ENCODE results near the gene RNASE7.

Gene RNASE7

GRCh38 chr14:21077672-21078071, 35.5 kb downstream of the RNASE7 start:
- DNase-seq (ENCODE audit: low read depth): no peak
- TF ChIP-seq, protein P1, sequence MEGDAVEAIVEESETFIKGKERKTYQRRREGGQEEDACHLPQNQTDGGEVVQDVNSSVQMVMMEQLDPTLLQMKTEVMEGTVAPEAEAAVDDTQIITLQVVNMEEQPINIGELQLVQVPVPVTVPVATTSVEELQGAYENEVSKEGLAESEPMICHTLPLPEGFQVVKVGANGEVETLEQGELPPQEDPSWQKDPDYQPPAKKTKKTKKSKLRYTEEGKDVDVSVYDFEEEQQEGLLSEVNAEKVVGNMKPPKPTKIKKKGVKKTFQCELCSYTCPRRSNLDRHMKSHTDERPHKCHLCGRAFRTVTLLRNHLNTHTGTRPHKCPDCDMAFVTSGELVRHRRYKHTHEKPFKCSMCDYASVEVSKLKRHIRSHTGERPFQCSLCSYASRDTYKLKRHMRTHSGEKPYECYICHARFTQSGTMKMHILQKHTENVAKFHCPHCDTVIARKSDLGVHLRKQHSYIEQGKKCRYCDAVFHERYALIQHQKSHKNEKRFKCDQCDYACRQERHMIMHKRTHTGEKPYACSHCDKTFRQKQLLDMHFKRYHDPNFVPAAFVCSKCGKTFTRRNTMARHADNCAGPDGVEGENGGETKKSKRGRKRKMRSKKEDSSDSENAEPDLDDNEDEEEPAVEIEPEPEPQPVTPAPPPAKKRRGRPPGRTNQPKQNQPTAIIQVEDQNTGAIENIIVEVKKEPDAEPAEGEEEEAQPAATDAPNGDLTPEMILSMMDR (IDR thresholded peaks at IDR 0.05; ENCODE audit: control insufficient read depth, insufficient read depth, low read depth, low read length, missing control alignments): no peak
- H3K4me3 ChIP-seq (ENCODE audit: control insufficient read depth, low read depth, low read length): no peak overlapping the region

DNA sequence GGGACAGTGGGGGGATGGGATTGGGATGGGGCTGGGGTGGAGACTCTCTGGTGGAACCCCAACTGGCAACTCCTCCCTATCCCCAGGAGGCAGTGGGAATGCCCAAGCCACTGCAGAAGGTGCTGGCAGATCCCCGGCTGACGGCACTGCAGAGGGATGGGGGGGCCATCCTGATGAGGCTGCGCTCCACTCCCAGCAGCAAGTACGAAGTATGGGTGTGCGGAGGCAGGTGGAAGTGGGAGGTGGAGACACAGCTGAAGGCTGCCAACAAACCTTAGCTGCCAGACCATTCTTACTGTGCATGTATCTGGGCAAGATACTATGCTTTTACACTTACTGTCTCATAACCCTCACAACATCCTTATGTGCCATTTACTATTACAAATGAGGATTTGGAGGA, 36.1 kb downstream of the RNASE7 start:
- TF ChIP-seq, protein P1 (IDR thresholded peaks at IDR 0.05; ENCODE audit: control insufficient read depth, insufficient read depth, low read depth, low read length, missing control alignments): no peak
- H3K4me3 ChIP-seq (ENCODE audit: control insufficient read depth, low read depth, low read length): no peak overlapping the region

GRCh38 chr14:21078726-21079125, 36.6 kb downstream of the RNASE7 start:
- DNase-seq (ENCODE audit: low read depth): no peak
- TF ChIP-seq, protein P1 (IDR thresholded peaks at IDR 0.05; ENCODE audit: control insufficient read depth, insufficient read depth, low read depth, low read length, missing control alignments): no peak
- H3K4me3 ChIP-seq (ENCODE audit: control insufficient read depth, low read depth, low read length): no peak overlapping the region

More for the DNA sequence above, 36.1 kb downstream of the RNASE7 start:
- DNase-seq (ENCODE audit: low read depth): no peak

GRCh38 chr14:21081521-21082142, 39.5 kb downstream of the RNASE7 start:
- TF ChIP-seq, protein P1 (IDR thresholded peaks at IDR 0.05; ENCODE audit: control insufficient read depth, insufficient read depth, low read depth, low read length, missing control alignments): no peak
- DNase-seq (ENCODE audit: low read depth): no peak
- no peak overlapping the region for H3K4me3 ChIP-seq (ENCODE audit: control insufficient read depth, low read depth, low read length)

DNA sequence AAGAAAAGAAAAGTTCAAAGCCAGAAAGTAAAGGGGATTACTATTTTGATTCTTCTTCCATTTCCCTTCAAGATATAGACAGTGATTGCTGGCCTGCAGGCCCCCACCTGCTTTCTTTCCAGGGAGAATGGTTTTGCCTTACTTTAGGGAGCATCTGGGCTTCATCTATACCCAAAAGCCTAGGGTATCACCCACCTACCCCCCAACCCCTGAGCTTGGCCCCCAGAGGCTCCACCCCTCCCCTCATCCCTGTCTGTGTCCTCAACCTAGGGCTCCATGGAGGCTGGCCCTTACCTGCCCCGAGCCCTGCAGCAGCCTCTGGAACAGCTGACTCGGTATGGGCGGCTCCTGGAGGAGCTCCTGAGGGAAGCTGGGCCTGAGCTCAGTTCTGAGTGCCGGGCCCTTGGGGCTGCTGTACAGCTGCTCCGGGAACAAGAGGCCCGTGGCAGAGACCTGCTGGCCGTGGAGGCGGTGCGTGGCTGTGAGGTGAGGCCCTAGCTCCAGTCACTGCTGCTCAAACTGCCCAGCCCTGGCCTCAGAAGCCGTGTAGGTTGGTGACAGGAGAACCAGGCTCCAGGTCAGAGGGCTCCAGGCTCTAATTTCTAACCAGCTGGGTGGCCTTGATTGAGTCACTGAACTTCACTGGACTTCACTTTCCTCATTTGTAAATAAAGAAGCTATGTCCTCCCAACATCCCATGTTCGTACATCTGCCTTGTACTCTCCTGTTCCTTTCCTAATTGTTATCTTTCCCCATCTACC, 41.6 kb downstream of the RNASE7 start:
- TF ChIP-seq, protein P1 (IDR thresholded peaks at IDR 0.05; ENCODE audit: control insufficient read depth, insufficient read depth, low read depth, low read length, missing control alignments): no peak
- no peak for DNase-seq (ENCODE audit: low read depth)

GRCh38 chr14:21084396-21084795, 42.2 kb downstream of the RNASE7 start:
- TF ChIP-seq, protein P1 (IDR thresholded peaks at IDR 0.05; ENCODE audit: control insufficient read depth, insufficient read depth, low read depth, low read length, missing control alignments): no peak
- no peak for DNase-seq (ENCODE audit: low read depth)
- no peak overlapping the region for H3K4me3 ChIP-seq (ENCODE audit: control insufficient read depth, low read depth, low read length)

More for the DNA sequence above, 41.6 kb downstream of the RNASE7 start:
- H3K4me3 ChIP-seq (ENCODE audit: control insufficient read depth, low read depth, low read length): no peak overlapping the region

Measured in AG09309 (cell line).